A673 (cell line): ENCODE data around the gene RAB3IL1. TPM values are rescaled to one million over a fixed set of nuclear protein-coding genes. Genes with fewer than 3 reads are reported as not detected.

Experiments
- BruUV-seq: library from RNA; stranded (reverse); fragments of 400-500 nt; replicated peaks from 2 replicates; lab custom pipeline; 2021; lab: Mats Ljungman, UMichigan
- CTCF ChIA-PET: fragments of 300-600 bp; sonication (Branson Sonifier 250); formaldehyde crosslinking; loops from one replicate; lab custom pipeline; 2022; ENCODE audit warnings: antibody characterized with exemption; lab: Charles Lee
- POLR2A ChIA-PET: fragments of 300-600 bp; sonication (Branson Sonifier 250); formaldehyde crosslinking; loops from one replicate; lab custom pipeline; 2022; ENCODE audit warnings: antibody characterized with exemption; ENCODE audit not compliant: low non-redundant PET; lab: Charles Lee
- DNase-seq: peaks from one replicate; pipeline ENCODE4 v3.0.0-alpha.2; 2015; ENCODE audit warnings: low spot score
- H3K27ac ChIP-seq: fragments of 200-600 bp; sonication (generic); 2 replicates; pipeline ENCODE4 v1.5.1; 2016; ENCODE audit warnings: mixed run types, low read depth, mild to moderate bottlenecking, mixed read lengths, antibody characterized with exemption, low read length; ENCODE audit not compliant: poor library complexity, severe bottlenecking
- H3K27me3 ChIP-seq: fragments of 200-600 bp; sonication (generic); replicated peaks from 2 replicates; pipeline ENCODE4 v1.6.1; 2017; ENCODE audit warnings: mixed run types, low read depth, mild to moderate bottlenecking, mixed read lengths, antibody characterized with exemption, low read length; ENCODE audit not compliant: insufficient read depth, poor library complexity
- H3K36me3 ChIP-seq: fragments of 200-600 bp; sonication (generic); 2 replicates; pipeline ENCODE4 v1.6.1; 2016; ENCODE audit warnings: mixed run types, mild to moderate bottlenecking, mixed read lengths, antibody characterized with exemption, low read length; ENCODE audit not compliant: insufficient read depth, poor library complexity, severe bottlenecking
- H3K4me1 ChIP-seq: fragments of 200-600 bp; sonication (generic); 2 replicates; pipeline ENCODE4 v1.6.1; 2017; ENCODE audit warnings: mixed run types, mild to moderate bottlenecking, mixed read lengths, antibody characterized with exemption, low read length; ENCODE audit not compliant: insufficient read depth, poor library complexity, severe bottlenecking
- H3K4me3 ChIP-seq: fragments of 200-600 bp; sonication (generic); 2 replicates; pipeline ENCODE4 v1.5.1; 2016; ENCODE audit warnings: low read depth, mixed run types, mild to moderate bottlenecking, mixed read lengths, low read length; ENCODE audit not compliant: poor library complexity, severe bottlenecking
- H3K9me3 ChIP-seq: fragments of 200-600 bp; sonication (generic); 2 replicates; pipeline ENCODE4 v1.6.1; 2016; ENCODE audit warnings: mixed run types, low read depth, mild to moderate bottlenecking, mixed read lengths, antibody characterized with exemption, low read length; ENCODE audit not compliant: poor library complexity, severe bottlenecking
- CTCF ChIP-seq: fragments of 300-800, 200-600 bp; sonication (generic); conservative IDR thresholded peaks from 2 replicates; pipeline ENCODE4 v1.5.1; 2017; ENCODE audit warnings: low read depth, mild to moderate bottlenecking, antibody characterized with exemption, low read length, moderate library complexity, mixed read lengths
- EZH2 ChIP-seq: fragments of 200-600 bp; sonication (generic); IDR thresholded peaks from 2 replicates; pipeline ENCODE4 v1.6.1; 2017; ENCODE audit warnings: borderline replicate concordance, low read depth, mild to moderate bottlenecking, mixed read lengths, antibody characterized with exemption, low read length; ENCODE audit not compliant: poor library complexity, severe bottlenecking
- intact Hi-C: fragments of 100-400 bp; cut with micrococcal nuclease; formaldehyde crosslinking; loops from one replicate; pipeline ENCODE4 v1.10.0; 2022; ENCODE audit not compliant: unreplicated experiment
- total RNA-seq: library from RNA; stranded (reverse); gene quantifications from 2 replicates; pipeline ENCODE4 v1.2.3, GENCODE V29; 2021

The RAB3IL1 gene
- total RNA-seq, 1 experiment from 2014 or later = 21.9 TPM

GRCh38 chr11:61952882-61953281, 35.5 kb upstream of the RAB3IL1 start:
- BruUV-seq = no TSS peak
- Histone ChIP-seq H3K9me3 (no peaks in the 10 kb centered on the region), H3K27ac (no peak overlapping the region), H3K4me1 (peaks cover 31% of the 10 kb centered on the region), H3K4me3 (no peak overlapping the region), H3K27me3 (no peaks in the 10 kb centered on the region), H3K36me3 (no peaks in the 10 kb centered on the region)
- TF ChIP-seq EZH2 = no peak
- no peak for TF ChIP-seq CTCF
- POLR2A ChIA-PET = interaction anchor here (0.5 kb wide), 1 partner anchor 27 kb away, joined by 3 read pairs; no protein-coding TSS in a partner anchor
- DNase-seq = no peak
- CTCF ChIA-PET = interaction anchor here (0.6 to 0.7 kb wide), 2 partner anchors 100 to 1038 kb away, joined by 3 to 8 read pairs; no protein-coding TSS in a partner anchor
- intact Hi-C loops = no loop called here

- no peaks in the 10 kb centered on the region for H3K36me3 ChIP-seq
- H3K9me3 ChIP-seq = no peaks in the 10 kb centered on the region
- ChIA-PET CTCF (interaction anchor here (2.8 to 3.2 kb wide), 2 partner anchors 130 to 156 kb away, joined by 11 to 17 read pairs; no protein-coding TSS in a partner anchor), POLR2A (interaction anchor here (0.5 to 1.1 kb wide), 3 partner anchors 19 to 606 kb away, joined by 3 to 6 read pairs (median 4); no protein-coding TSS in a partner anchor)
- no peak for DNase-seq
- BruUV-seq = no TSS peak
- no peaks in the 10 kb centered on the region for H3K27me3 ChIP-seq
- peaks cover 39% of the 10 kb centered on the region for H3K4me1 ChIP-seq
- no peak for TF ChIP-seq EZH2
- TF ChIP-seq CTCF = no peak
- H3K27ac ChIP-seq = no peak overlapping the region
- H3K4me3 ChIP-seq = no peak overlapping the region
- intact Hi-C loops = no loop called here
Measured at GRCh38 chr11:61951484-61952135, 34.2 kb upstream of the RAB3IL1 start.

GRCh38 chr11:61950035-61950547, 32.7 kb upstream of the RAB3IL1 start, which contains the start of gene BEST1:
BEST1 (plus strand) TSS chr11:61950351; CDS start chr11:61951807, 1,456 bp downstream.
- POLR2A ChIA-PET = interaction anchor here (0.6 to 1.3 kb wide), 6 partner anchors 8 to 144 kb away, joined by 4 to 28 read pairs (median 6); partner anchors contain the start of gene FTH1
- H3K27ac ChIP-seq = peak within 1 kb of the TSS; percentile 99
- intact Hi-C loops = no loop called here

More at GRCh38 chr11:61950035-61950547, 32.7 kb upstream of the RAB3IL1 start, which contains the start of gene BEST1:
- H3K4me3 ChIP-seq = peak within 1 kb of the TSS; percentile 11
- DNase-seq = no peak
- H3K27me3 ChIP-seq = no peaks in the 10 kb centered on the region
- H3K36me3 ChIP-seq = no peaks in the 10 kb centered on the region
- CTCF ChIA-PET = interaction anchor here (2.8 to 7.4 kb wide), 3 partner anchors 53 to 158 kb away, joined by 11 to 157 read pairs (median 17); no protein-coding TSS in a partner anchor
- H3K4me1 ChIP-seq = peaks cover 39% of the 10 kb centered on the region
- no peaks in the 10 kb centered on the region for H3K9me3 ChIP-seq
- no peak for TF ChIP-seq CTCF
- no peak for TF ChIP-seq EZH2
- BruUV-seq = TSS peak; percentile 84
